GM21367 (cell line): ENCODE results near the gene BSG.

Experiments
- ATAC-seq: cut with Tn5 transposase; IDR thresholded peaks from one replicate; pipeline ENCODE4 v1.9.1; 2021; ENCODE audit not compliant: unreplicated experiment

Gene BSG

GRCh38 chr19:572140-572742, at the start of gene BSG:
Gene BSG, plus strand, starts transcription at chr19:572596. Its CDS starts 39 bp downstream, at chr19:572635.
- ATAC-seq = peak; percentile 62

DNA sequence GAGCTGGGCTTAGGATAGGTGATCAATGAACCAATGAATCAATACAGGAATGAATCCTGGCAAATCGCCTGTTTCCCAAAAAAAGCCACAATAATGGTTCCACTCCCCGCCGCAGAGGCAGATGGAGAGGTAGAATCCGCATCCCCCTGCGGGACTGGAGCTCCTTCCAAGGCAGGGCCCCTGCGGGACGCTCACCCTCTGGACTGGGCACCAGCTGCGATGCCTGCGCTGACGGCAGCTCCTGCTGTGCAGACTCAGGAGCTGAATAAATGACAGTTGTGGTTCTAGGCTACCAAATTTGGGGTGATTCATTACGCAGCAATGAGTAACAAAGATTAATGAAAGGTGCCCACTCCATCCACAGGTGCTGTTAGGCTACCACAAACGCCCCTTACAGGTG, 49.7 kb upstream of the BSG start:
- no peak for ATAC-seq

- no peak for ATAC-seq
These were observed 48.2 kb upstream of the BSG start for GRCh38 chr19:524062-524674.

- ATAC-seq = no peak
These were observed 47.4 kb upstream of the BSG start for GRCh38 chr19:525029-525428.

GRCh38 chr19:525857-526419, 46.5 kb upstream of the BSG start:
- no peak for ATAC-seq

- ATAC-seq = no peak
These were observed 42.0 kb upstream of the BSG start for GRCh38 chr19:530134-531008.

DNA sequence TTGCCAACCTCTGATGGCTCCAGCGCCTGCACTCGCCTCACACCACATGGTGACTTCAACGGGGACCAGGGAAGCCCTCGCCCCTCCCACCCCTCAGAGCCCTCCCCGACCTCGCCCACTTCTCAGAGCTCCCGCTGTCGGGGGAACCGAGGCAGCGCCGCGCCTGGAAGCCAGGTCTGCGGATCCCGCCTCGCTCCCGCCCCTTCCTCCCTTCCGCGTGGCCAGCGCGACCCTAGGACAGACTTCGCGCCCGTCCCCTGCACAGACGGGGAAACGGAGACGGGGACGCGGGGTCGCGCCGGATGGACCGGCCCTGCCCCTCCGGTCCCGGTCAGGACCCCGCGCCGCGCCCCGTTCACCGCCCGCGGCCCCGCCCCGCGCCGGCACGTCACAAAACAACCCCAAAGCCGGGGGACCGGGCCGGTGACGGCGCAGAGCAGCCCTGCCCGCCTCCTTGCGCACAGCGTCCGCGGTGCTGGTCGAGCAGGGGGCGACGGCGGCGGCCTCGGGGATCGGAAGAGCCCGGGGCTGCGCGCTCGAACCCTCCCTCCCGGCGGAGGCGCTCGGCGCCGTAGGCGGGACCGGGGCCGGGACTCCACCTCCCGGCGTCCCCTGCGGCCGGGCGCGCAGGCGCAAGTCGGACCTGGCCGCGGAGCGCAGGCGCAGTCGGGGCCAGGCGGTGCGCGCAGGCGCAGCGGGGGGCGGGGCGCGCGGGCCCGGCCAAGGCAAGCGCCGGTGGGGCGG, 41.2 kb upstream of the BSG start:
- peak; percentile 68 for ATAC-seq

DNA sequence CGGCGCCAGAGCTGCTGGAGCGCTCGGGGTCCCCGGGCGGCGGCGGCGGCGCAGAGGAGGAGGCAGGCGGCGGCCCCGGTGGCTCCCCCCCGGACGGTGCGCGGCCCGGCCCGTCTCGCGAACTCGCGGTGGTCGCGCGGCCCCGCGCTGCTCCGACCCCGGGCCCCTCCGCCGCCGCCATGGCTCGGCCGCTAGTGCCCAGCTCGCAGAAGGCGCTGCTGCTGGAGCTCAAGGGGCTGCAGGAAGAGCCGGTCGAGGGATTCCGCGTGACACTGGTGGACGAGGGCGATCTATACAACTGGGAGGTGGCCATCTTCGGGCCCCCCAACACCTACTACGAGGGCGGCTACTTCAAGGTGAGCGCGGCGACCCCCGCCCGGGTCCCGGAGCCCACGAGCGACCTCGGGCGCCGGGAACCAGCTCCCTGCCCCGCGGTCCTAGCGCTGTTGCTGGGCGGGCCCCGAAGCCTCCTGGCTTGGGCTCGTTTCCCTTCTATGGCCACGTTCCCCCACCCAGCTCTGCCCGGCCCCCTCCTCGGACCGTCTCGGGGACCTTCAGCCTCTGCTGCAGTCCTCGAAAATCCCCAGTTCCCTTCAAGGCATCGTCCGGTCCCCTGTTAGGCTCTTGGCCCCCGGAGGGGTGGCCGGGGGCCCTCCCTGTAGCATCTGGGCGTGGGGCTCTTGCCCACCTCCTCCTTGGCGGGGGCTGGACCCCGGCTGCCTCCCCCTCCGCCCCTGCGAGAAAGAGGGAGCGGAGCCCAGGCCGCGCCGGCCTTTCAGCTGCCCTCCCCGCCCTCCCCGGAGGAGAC, 40.4 kb upstream of the BSG start, which contains the start of gene CDC34:
Gene CDC34, plus strand, starts transcription at position 8 of the 808 bp plus-strand sequence. Its CDS starts 172 bp downstream, at position 180.
- ATAC-seq = no peak

GRCh38 chr19:532561-533363, 39.6 kb upstream of the BSG start:
- ATAC-seq = no peak

DNA sequence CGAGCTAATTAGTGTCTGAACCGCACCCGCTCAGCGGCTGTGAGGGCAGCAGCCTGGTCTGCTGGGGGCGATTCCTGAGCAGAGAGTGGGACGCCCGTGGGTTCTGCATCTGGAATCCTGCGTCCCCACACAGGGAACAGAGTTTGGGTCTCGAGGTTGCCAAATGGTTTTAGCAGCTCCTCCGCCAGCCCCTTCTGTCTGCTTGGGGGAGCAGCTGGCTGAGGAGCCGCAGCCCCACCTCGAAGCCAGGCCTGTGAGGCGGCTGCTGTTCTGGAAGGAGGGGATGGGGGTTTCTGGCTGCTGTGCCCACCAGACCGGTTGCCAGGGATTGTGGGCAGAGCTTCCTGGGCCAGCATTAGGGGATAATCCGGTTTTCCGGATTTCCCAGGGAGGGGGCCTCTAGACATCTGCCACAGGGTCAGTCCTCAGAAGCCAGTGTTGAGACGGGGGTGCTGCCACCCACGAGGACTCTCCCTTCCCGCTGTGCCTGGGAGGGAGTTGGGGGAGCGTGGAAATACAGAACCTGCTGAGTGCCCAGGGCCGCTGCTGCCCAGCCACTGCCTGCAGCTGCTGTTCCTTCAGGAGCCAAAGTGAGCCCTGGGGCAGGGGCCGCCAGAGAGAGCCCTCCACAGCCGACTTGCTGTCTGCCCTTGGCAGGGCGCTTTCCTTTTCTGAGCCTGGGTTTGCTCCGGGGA, 38.9 kb upstream of the BSG start:
- ATAC-seq = no peak

DNA sequence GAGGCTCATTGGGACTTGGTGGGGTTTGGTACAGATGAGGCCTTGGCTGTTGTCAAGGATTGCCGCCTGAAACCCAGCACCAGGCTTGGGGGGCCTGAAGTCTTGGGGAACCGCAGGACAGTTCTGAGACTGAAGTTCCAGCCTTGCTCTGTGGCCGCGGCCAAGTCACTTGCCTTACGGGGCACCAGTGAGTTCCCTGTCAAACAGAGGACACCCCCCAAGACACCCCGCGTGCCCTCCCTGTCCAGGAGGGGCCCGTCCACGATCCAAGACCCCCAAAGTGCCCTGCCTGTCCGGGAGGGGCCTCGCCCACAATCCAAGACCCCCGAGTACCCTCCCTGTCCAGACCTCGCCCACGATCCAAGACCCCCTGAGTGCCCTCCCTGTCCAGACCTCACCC, 38.3 kb upstream of the BSG start:
- no peak for ATAC-seq

DNA sequence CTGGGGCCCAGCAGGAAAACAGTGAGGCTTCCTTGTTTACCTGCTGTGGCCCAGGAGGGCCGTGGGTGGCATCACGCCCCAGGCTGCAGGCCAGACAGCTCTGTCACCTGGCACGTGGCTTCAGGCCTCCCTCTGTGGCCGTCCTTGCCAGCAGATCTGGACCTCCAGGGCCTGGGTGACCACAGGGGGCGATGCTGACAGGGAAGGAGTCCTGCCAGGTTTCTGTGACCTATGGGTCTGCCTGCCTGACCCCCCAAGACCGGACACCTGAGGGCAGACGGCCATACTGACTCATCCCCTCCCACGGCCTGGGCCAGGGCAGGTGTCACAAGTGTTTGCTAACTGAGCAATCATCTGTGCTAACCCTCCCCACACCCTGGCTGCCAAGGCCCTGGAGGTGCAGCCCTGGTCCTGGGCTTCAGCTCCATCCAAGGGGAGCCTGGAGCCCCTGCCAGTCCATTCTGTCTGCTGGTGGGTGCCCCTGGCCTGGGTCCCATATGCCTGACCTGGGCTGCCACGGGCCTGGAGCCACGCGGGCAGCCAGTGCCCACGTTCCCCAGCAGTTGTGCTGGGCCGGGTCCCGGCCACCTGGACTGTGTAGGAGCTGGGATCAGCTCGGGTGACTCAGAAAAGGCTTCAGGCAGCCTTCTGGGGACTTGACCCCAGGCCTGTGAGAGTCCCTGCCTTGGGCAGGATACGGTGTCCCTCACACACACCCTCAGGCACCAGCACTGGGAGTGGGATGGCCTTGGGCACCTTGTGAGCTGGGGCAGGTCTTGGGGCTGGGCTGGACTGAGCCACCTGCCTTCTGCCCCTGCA, 37.2 kb upstream of the BSG start:
- ATAC-seq = no peak

- ATAC-seq = no peak
These were observed 36.1 kb upstream of the BSG start for GRCh38 chr19:536031-536880.

DNA sequence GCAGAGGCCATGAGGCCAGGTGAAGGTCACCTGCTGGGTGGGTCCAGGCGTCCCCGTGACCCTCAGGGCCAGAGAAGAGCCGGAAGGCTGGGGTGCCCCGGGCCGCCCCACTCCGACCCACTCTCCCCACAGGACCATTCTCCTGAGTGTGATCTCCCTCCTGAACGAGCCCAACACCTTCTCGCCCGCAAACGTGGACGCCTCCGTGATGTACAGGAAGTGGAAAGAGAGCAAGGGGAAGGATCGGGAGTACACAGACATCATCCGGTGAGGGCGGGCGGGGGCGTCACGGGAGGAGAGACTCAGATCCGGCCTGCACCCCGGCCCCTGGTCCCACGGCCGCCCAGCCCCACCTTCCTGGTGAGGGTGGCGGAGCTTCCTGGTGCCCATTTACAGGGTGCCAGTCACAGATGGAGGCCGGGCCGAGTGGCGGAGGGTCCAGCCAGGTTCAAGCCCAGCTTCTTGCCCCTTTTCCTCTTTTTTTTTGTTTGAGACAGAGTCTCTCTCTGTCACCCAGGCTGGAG, 35.5 kb upstream of the BSG start:
- ATAC-seq = no peak

GRCh38 chr19:538641-539428, 33.6 kb upstream of the BSG start:
- no peak for ATAC-seq
